Activated CD8-positive, alpha-beta memory T cell treated with anti-CD3 and anti-CD28 coated beads for 48 hours (primary cell): ENCODE results near the gene CYTH1.
"Not testable (repeated sequence)": the region's sequence is repeated elsewhere in the genome, so short reads cannot be mapped to it uniquely, and the experiment has no call there.

Experiments used
- DNase-seq, 3 experiments: peaks; one replicate each; pipeline ENCODE4 v3.0.0-alpha.2; 2020; ENCODE audit warnings: low read depth in 2 of 3, low spot score in 2 of 3

CYTH1 gene

DNA sequence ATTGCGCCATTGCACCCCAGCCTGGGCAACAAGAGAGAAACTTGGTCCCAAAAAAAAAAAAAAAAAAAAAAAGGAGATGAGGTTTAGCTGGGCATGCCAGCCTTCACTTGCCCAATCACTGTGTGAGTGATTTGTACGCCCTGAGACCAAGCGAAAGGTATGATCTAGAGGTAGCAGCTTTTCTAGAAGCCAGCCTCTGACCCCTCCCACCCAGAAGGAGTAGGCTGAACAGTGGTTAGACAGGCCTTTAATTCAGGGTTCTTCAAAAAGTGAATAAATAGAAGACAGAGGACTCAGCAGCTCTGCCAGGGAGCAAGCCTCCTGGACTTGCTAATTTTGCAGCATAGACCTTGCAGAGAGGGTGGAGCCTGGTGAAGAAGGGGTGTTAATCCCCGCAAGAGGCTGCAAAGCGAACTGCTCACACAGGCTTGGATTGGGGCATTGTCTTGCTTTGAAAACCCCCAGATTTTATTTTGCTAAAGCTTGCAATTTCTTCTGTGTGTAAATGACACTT lies 7.1 kb upstream of the CYTH1 start:
- DNase-seq, result no peak

DNA sequence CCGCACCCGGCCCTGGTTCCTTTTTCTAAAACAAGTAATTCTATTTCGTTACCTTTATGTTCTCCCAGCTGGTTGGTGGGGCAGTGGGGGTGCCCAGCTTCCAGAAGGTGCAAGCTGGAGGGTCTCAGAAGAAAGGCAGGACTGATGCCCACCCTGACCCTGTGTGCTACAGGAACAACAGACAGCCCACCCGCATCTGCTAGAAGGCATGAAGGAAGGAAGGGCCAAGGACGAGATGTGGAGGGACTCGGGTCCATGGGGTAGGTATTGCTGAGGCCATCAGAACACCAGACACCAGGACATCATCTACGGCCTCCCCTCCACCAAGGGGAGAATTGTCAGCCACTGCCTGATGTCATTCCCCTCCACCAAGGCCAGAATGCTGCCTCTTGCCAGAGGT lies 6.4 kb upstream of the CYTH1 start:
- DNase-seq, result no peak

GRCh38 chr17:78787444-78787843 lies 5.4 kb upstream of the CYTH1 start:
- DNase-seq, result no peak

- no peak for DNase-seq
These were observed 3.6 kb upstream of the CYTH1 start for GRCh38 chr17:78785663-78786057.

DNA sequence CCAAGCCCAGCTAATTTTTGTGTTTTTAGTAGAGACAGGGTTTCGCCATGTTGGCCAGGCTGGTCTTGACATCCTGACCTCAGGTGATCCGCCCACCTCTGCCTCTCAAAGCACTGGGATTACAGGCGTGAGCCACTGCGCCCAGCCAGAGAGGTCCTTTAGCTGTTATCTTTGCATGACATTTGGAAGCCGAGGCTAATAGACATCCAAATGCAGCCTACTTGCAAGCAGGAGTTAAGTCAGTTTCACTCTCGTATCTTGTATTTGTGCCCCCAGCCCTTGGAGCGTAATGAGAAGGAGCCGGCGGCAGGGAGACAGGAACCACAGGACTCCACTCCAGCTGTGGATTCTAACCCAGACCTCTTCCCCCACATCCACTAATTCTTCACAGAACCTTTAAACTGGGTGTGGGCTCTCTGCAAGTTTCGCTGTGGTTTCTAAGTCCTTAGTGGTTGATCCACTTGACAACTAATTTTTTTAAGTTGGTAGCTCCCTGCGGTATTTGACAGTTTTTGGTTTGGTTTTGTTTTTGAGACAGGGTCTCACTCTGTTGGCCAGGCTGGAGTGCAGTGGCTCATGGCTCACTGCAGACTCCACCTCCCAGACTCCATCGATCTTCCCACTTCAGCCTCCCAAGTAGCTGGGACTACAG lies 3.1 kb upstream of the CYTH1 start:
- DNase-seq, result no peak

GRCh38 chr17:78784352-78784751 lies 2.3 kb upstream of the CYTH1 start:
- DNase-seq, result no peak

DNA sequence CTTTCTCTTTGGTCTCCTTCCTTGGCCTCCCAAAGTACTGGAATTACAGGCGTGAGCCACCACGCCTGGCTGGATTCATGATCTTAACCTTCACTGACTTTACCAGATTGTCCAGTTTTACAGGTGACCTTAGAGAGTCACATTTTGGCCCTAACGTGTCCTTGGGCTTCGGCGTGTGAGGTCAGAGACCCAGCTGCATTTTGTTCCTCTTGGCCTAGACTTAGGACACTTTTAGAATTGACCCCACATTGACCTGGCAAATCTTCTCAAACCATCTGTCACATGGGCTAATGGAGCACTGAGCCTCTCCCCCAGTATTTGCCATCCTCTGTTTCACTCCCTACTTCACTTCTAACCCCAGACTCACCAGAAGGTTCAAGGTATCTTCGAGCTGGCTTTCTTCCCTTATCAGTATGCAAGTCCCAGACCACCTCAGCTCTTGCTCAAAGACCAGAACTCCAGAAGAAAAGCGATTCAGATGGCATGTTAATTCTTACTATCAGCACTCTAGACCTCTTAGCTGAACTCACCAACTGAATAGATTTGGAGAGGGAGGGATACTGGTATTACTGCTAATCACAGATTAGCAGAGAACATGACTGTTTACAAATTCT lies 1.7 kb upstream of the CYTH1 start:
- DNase-seq, result no peak

GRCh38 chr17:78781104-78781892 lies 775 bp downstream of the CYTH1 start:
- no peak for DNase-seq

DNA sequence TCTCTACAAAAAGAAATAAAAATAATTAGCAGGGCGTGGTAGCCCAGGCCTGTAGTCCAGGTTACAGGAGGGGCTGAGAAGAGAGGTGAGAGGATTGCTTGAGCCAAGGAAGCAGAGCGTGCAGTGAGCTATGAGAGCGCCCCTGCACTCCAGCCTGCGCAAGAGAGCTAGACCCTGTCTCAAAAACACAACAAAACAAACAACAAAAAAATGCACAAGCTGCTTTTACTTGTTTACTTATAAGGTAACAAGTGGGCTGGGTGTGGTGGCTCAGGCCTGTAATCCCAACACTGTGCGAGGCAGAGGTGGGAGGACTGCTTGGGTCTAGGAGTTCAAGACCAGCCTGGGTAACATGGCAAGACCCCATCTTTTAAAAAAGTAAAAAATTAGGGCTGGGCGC lies 1.7 kb downstream of the CYTH1 start:
- DNase-seq, result no peak

DNA sequence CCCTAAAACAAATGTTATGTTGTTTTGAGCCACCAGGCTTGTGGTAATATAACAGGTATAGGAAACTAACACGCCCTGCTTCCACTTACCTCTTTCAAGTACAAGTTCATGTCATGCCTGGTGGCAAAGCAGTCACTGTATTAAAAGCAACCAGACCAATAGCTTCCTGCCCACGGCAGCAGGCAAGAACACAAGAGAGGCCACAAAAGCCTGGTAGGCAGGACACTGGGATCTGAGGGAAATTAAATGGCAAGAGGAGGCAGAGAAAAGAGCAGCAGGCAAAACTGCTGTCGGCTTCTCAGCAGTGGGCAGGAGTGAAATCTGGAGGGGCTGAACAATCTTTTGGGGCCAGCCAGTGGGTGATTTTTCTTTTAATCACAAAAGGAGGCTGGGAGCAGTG lies 2.2 kb downstream of the CYTH1 start:
- DNase-seq, result no peak

DNA sequence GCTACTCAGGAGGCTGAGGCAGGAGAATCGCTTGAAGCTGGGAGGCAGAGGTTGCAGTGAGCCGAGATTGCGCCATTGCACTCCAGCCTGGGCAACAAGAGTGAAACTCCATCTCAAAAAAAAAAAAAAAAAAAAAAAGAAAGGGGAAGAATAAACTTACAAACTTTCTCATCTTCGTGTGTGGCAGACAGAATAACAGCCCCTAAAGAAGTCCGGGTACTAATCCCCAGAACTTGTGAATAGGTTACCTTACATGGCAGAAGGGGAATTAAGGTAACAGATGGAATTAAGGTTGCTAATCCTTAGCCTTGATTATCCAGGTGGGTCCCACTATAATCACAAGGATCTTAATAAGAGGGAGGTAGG lies 2.8 kb downstream of the CYTH1 start:
- DNase-seq, result not testable (repeated sequence)

DNA sequence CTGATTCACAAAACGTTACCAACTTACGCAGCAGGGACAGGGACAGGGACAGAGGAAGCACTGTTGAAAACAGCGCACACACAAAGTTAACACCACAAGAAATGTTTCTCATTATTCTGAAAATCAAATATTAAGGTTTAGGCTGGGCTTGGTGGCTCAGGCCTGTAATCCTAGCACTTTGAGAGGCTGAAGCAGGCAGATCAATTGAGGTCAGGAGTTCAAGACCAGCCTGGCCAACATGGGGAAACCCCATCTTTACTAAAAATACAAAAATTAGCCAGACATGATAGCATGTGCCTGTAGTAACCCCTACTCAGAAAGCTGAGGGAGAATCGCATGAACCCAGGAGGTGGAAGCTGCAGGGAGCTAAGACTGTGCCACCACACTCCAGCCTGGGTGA lies 4.2 kb downstream of the CYTH1 start:
- no peak for DNase-seq

GRCh38 chr17:78774956-78775571 lies 7.0 kb downstream of the CYTH1 start:
- DNase-seq, result peak; percentile 48 to 62 (median 49)

DNA sequence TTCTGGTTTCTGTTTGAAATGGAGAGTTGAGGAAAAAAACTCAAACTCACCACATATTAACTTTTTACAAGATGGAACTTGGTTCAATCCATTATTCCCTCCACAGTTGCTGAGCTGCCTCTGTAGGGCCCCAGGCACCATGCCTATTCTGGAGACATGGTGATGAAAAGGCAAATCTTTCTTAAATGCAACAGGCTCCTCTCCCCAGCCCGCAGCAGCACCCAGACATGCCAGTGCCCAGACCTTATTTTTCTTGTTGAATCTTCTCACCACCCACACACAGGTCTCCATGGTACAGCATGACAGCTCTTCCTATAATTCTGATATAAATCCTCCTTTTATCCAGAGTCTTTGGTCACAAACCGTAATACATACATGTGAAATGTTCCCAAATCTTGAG lies 7.6 kb downstream of the CYTH1 start:
- no peak for DNase-seq

GRCh38 chr17:78771758-78772382 lies 10.2 kb downstream of the CYTH1 start:
- no peak for DNase-seq

- no peak for DNase-seq
These were observed 12.8 kb downstream of the CYTH1 start for GRCh38 chr17:78769196-78769773.

- DNase-seq, result no peak
These were observed 14.3 kb downstream of the CYTH1 start for GRCh38 chr17:78767806-78768205.

DNA sequence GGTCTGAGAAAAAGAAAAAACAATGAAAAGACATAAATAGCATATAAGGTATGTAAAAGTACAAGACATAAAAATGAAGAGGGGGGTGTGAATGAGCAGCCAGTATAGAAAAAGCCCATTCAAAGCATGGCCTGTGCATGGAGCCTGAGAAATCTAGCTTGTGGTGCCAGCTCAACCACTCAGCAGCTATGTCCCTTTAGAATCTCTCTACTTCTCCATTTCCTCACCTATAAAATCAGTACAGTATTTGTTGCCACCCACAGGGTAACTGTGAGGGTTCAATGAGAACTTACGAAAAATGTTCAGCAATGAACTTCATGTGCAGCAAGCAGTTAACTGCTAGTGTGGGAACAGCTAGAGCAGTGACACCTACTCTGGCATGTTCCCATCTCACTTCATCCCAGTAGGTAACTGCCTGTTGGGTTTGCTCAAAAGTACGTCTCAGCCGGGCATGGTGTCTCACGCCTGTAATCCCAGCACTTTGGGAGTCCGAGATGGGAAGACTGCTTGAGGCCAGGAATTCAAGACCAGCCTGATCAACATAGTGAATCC lies 15.3 kb downstream of the CYTH1 start:
- no peak for DNase-seq

DNA sequence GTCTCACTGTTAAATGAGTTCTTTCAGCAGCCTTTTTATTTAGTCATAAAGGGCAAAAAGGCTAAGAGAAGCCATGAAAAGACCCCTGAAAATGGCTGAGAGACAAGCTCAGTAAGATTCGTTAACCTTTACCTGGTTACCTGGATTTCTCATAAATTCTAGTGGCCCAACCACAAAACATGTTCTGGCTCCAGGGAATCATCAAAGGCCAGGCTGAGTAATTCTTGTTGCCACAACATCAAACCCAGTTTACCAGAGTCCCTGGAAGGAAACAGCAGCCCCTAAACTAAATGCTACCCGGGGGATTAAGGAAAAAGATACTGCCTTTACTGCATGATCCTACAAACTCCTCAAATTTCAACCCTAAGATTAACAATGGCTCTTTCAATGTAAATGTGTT lies 15.8 kb downstream of the CYTH1 start:
- DNase-seq, result no peak

GRCh38 chr17:78765821-78766220 lies 16.3 kb downstream of the CYTH1 start:
- no peak for DNase-seq

GRCh38 chr17:78764871-78765270 lies 17.2 kb downstream of the CYTH1 start:
- DNase-seq, result no peak
